NT2/D1 (cell line): Measurements from ENCODE around the gene SIAE.
A peak's percentile ranks its signal among the peaks of the same experiment; 100 is the strongest.

Experiments used
- DNase-seq: peaks from one replicate; pipeline ENCODE4 v3.0.0-alpha.2; 2011; ENCODE audit warnings: low read depth, low spot score
- H3K27me3 ChIP-seq: 2 replicates; pipeline ENCODE4 v1.6.0; 2011; ENCODE audit warnings: mild to moderate bottlenecking; ENCODE audit not compliant: insufficient read length, insufficient read depth
- H3K36me3 ChIP-seq: 2 replicates; pipeline ENCODE4 v1.6.1; 2011; ENCODE audit warnings: mild to moderate bottlenecking, low read length, mixed read lengths; ENCODE audit not compliant: insufficient read depth, insufficient read length
- H3K4me1 ChIP-seq: 2 replicates; pipeline ENCODE4 v1.5.1; 2011; ENCODE audit not compliant: insufficient read depth, insufficient read length
- H3K4me3 ChIP-seq: 2 replicates; pipeline ENCODE4 v1.5.1; 2011; ENCODE audit warnings: low read depth; ENCODE audit not compliant: insufficient read length
- H3K9ac ChIP-seq: 2 replicates; pipeline ENCODE4 v1.6.0; 2011; ENCODE audit warnings: low read depth; ENCODE audit not compliant: insufficient read length
- H3K9me3 ChIP-seq: 2 replicates; pipeline ENCODE4 v1.5.1; 2011; ENCODE audit warnings: mild to moderate bottlenecking, low read length; ENCODE audit not compliant: insufficient read depth
- SUZ12 ChIP-seq: IDR thresholded peaks from 2 replicates; pipeline ENCODE4 v1.6.1; 2011; ENCODE audit not compliant: insufficient read length, insufficient read depth; ENCODE audit errors: extremely low read depth
- YY1 ChIP-seq: IDR thresholded peaks from 2 replicates; pipeline ENCODE4 v1.6.1; 2011; ENCODE audit not compliant: insufficient read length, insufficient read depth
- ZNF274 ChIP-seq: IDR thresholded peaks from 2 replicates; pipeline ENCODE4 v1.6.1; 2011; ENCODE audit warnings: mild to moderate bottlenecking, low read depth, low read length

The SIAE gene

DNA sequence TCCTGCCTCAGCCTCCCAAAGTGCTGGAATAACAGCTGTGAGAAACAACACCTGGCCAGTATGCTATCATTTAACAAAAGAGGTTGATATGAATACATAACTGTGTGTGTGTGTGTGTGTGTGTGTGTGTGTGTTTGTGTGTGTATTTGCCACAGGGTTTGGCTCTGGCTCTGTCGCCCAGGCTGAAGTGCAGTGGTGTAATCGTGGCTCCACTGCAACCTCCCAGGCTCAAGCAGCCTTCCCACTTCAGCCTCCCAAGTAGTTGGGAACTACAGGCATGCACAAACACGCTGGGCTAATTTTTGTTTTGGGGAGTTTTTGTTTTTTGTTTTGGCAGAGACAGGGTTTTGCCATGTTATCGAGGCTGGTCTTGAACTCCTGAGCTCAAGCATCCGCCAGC is 4.9 kb upstream of the SIAE start:
- H3K27me3 ChIP-seq = no peaks in the 10 kb centered on the region
- no peak overlapping the region for H3K9ac ChIP-seq
- H3K4me3 ChIP-seq = no peak overlapping the region
- TF ChIP-seq YY1 (no peak), ZNF274 (no peak), SUZ12 (no peak)
- H3K4me1 ChIP-seq = no peaks in the 10 kb centered on the region
- DNase-seq = no peak
- no peaks in the 10 kb centered on the region for H3K36me3 ChIP-seq
- H3K9me3 ChIP-seq = peaks cover 7% of the 10 kb centered on the region; the same call in 1 of the 2 replicates

DNA sequence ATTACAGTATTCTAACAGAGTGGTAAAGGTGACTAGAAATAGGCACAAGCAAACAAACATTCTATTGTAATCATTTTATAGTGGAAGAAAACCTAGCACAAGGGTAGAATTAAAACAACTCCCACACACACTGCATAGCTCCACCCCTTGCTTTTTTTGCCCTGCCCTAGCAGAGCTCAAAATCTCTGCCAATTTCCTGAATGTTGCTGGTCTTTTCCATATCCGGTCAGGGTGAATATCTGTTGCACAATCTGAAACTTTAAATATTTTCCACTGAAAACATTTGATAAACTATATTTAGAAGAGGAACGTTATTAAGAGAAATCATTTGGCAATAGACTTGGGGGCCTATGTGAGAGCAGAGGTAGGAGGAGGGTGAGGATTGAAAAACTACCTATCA is 2.8 kb upstream of the SIAE start:
- no peak for TF ChIP-seq ZNF274
- TF ChIP-seq SUZ12 = no peak
- TF ChIP-seq YY1 = no peak
- Histone ChIP-seq H3K27me3 (peaks cover 10% of the 10 kb centered on the region), H3K4me3 (no peak overlapping the region), H3K9ac (no peak overlapping the region), H3K36me3 (no peaks in the 10 kb centered on the region), H3K4me1 (no peaks in the 10 kb centered on the region), H3K9me3 (no peaks in the 10 kb centered on the region)
- no peak for DNase-seq

DNA sequence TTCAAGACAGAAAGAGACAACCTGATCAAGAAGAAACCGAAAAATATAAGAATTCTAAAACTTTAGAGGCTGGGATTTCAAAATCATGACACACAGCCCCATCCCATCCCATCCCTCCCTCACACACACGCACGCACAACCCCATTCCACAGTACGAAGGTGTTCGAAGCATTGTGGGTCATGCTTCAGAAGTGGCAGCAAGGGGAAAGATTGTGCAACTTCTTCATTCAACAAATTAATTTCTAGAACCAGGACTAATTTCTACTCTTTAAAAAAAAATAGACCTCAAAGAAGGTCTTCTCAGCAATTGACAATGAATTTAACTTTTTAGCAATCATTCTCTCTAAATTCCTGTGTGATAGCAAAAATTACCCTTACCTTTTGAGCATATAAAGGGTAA is 1.0 kb upstream of the SIAE start:
- DNase-seq = no peak
- no peaks in the 10 kb centered on the region for H3K9me3 ChIP-seq
- peak overlapping the region; percentile 64 for H3K9ac ChIP-seq
- peaks cover 10% of the 10 kb centered on the region for H3K27me3 ChIP-seq
- H3K4me3 ChIP-seq = peak overlapping the region; percentile 77
- no peaks in the 10 kb centered on the region for H3K4me1 ChIP-seq
- no peaks in the 10 kb centered on the region for H3K36me3 ChIP-seq
- no peak for TF ChIP-seq ZNF274

DNA sequence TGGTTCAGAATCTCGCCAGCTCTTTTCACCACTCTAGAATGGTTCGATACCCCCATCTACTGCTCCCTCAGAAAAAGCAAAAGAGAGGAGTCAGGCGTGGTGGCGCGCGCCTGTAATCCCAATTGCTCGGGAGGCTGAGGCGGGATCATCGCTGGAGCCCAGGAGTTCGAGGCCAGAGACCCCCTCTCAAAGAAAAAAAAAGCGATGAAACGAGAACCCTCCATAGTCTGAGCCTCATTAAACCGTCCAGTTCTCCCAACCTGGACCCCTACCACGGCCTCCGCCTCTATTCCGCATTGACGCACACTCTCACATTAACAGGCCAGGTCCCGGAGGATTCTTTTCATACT is 604 bp upstream of the SIAE start:
- Histone ChIP-seq H3K27me3 (peaks cover 10% of the 10 kb centered on the region), H3K4me3 (peak overlapping the region; percentile 77), H3K36me3 (no peaks in the 10 kb centered on the region), H3K9me3 (no peaks in the 10 kb centered on the region), H3K9ac (peak overlapping the region; percentile 64), H3K4me1 (no peaks in the 10 kb centered on the region)
- TF ChIP-seq SUZ12 (no peak), YY1 (no peak)
- DNase-seq = no peak

DNA sequence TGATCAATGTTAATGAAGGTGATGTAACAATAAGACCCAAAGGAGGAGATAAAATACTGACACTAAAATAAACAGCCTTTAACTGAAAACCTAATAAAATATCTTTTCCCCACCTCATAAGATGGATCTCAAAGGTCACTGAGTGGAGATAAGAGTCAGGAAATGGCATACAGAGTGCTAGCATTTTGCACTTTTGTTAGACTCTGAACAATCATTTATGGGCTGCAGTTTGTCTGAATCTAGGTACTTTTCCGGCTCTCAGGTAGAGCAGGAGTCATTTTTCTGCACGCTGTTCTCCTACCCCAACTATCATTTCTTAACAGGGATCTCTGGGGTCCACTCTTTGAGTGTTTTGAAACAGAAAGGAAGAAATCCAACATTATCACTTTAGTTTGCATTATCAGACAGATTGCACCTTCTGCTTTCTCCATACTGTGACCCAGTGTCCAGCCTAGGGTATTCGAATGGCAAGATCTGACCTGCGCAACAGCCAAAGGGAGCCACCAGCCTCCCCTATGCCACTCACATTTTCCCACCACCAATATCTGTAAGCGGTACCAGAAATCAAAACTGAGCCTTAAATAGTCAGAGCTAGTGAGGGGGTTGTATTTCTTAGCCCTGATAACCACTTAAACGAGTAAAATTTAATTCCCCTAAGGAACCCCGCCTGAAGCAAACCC is 863 bp downstream of the SIAE start:
- no peaks in the 10 kb centered on the region for H3K4me1 ChIP-seq
- H3K9ac ChIP-seq = peak overlapping the region; percentile 85
- no peaks in the 10 kb centered on the region for H3K36me3 ChIP-seq
- H3K9me3 ChIP-seq = no peaks in the 10 kb centered on the region
- peaks cover 10% of the 10 kb centered on the region for H3K27me3 ChIP-seq
- DNase-seq = no peak
- TF ChIP-seq SUZ12 = no peak
- TF ChIP-seq ZNF274 = no peak
- no peak for TF ChIP-seq YY1
- H3K4me3 ChIP-seq = peak overlapping the region; percentile 77

DNA sequence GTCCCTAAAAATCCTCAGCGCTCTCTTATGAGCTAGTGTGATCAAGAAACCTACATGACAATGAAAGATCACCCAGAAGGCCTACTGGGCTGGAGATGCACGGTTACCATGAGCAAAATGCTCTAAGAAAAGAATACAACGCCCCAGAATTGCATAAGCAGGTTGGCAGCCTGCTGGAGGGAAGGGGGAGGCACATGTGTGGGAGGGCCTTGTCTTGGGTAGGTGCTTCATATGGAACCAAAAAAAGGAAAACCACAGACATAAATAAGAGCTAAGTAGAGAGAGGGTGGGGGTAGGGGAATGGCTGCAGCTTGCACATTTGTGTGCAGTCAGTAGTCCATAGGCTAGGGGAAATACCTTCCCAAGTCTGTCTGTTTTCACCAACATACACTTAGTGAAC is 2.8 kb downstream of the SIAE start:
- Histone ChIP-seq H3K27me3 (peaks cover 10% of the 10 kb centered on the region), H3K9me3 (no peaks in the 10 kb centered on the region), H3K4me3 (no peak overlapping the region), H3K9ac (no peak overlapping the region), H3K36me3 (no peaks in the 10 kb centered on the region), H3K4me1 (no peaks in the 10 kb centered on the region)
- no peak for TF ChIP-seq ZNF274
- no peak for TF ChIP-seq YY1
- TF ChIP-seq SUZ12 = no peak
- no peak for DNase-seq

DNA sequence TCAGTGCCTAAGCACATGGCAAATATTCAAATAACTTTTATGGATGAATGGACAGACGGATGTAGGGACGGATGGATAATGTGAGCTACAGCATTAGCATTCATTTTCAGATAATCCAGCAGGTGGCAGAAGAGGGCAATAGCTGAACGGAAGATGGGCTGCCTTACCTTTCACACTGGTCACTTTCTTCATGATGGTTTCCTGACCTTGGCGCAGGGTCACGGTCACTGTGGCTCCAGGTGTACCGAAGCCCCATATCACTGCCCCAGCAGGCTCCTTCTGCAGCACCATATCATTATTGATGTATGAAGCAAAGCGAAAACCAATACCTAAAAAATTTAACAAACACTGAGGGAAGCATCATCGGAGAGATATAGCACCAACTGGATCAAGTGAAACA is 4.3 kb downstream of the SIAE start:
- DNase-seq = no peak
- Histone ChIP-seq H3K4me1 (no peaks in the 10 kb centered on the region), H3K4me3 (no peak overlapping the region), H3K9ac (no peak overlapping the region), H3K9me3 (no peaks in the 10 kb centered on the region), H3K27me3 (peaks cover 10% of the 10 kb centered on the region), H3K36me3 (no peaks in the 10 kb centered on the region)
- no peak for TF ChIP-seq ZNF274
- no peak for TF ChIP-seq SUZ12
- no peak for TF ChIP-seq YY1
